Mesendoderm (in vitro differentiated cells): Measurements from ENCODE around the gene ZNF664.
A peak's percentile ranks its signal among the peaks of the same experiment; 100 is the strongest.

Experiments used
- DNase-seq: peaks from one replicate; pipeline ENCODE4 v3.0.0; 2013
- H2AK5ac ChIP-seq: 2 replicates; pipeline ENCODE4 v1.6.1; 2013; ENCODE audit warnings: low read length, inconsistent platforms
- H2BK120ac ChIP-seq: 2 replicates; pipeline ENCODE4 v1.6.1; 2013; ENCODE audit warnings: low read depth, mild to moderate bottlenecking, low read length, moderate library complexity, mixed read lengths
- H2BK15ac ChIP-seq: replicated peaks from 2 replicates; pipeline ENCODE4 v1.6.1; 2013; ENCODE audit warnings: low read depth, mild to moderate bottlenecking, moderate library complexity
- H2BK5ac ChIP-seq: 2 replicates; pipeline ENCODE4 v1.6.1; 2013; ENCODE audit warnings: low read length, inconsistent platforms
- H3K18ac ChIP-seq: 2 replicates; pipeline ENCODE4 v1.6.1; 2013; ENCODE audit warnings: mild to moderate bottlenecking, low read length, mixed read lengths
- H3K23ac ChIP-seq: one replicate; pipeline ENCODE4 v1.6.1; 2013; ENCODE audit warnings: low read length
- H3K27ac ChIP-seq: 2 replicates; pipeline ENCODE4 v1.5.1; 2013; ENCODE audit warnings: low read depth, mild to moderate bottlenecking, inconsistent platforms, low read length, moderate library complexity
- H3K27me3 ChIP-seq: 2 replicates; pipeline ENCODE4 v1.6.1; 2013; ENCODE audit warnings: low read length, control low read depth, mild to moderate bottlenecking, inconsistent platforms; ENCODE audit not compliant: insufficient read depth, poor library complexity
- H3K36me3 ChIP-seq: 2 replicates; pipeline ENCODE4 v1.6.1; 2013; ENCODE audit warnings: low read length, inconsistent platforms; ENCODE audit not compliant: control insufficient read depth, insufficient read depth
- H3K4ac ChIP-seq: one replicate; pipeline ENCODE4 v1.6.1; 2013; ENCODE audit warnings: low read depth, mild to moderate bottlenecking, low read length, moderate library complexity
- H3K4me1 ChIP-seq: 2 replicates; pipeline ENCODE4 v1.6.1; 2013; ENCODE audit warnings: low read depth, low read length, inconsistent platforms; ENCODE audit not compliant: control insufficient read depth
- H3K4me2 ChIP-seq: 2 replicates; pipeline ENCODE4 v1.6.1; 2013; ENCODE audit warnings: low read length
- H3K4me3 ChIP-seq: 2 replicates; pipeline ENCODE4 v1.5.1; 2013; ENCODE audit warnings: mild to moderate bottlenecking, low read length
- H3K56ac ChIP-seq: one replicate; pipeline ENCODE4 v1.6.1; 2013; ENCODE audit warnings: low read length
- H3K79me1 ChIP-seq: 2 replicates; pipeline ENCODE4 v1.6.1; 2013; ENCODE audit warnings: low read length, inconsistent platforms
- H3K79me2 ChIP-seq: 2 replicates; pipeline ENCODE4 v1.6.1; 2013; ENCODE audit warnings: mild to moderate bottlenecking, low read length; ENCODE audit not compliant: control insufficient read depth, insufficient read depth
- H3K9ac ChIP-seq: 2 replicates; pipeline ENCODE4 v1.6.1; 2013; ENCODE audit warnings: low read length, inconsistent platforms
- H4K5ac ChIP-seq: one replicate; pipeline ENCODE4 v1.6.1; 2013; ENCODE audit warnings: low read length
- H4K8ac ChIP-seq: one replicate; pipeline ENCODE4 v1.6.1; 2013; ENCODE audit warnings: low read depth, mild to moderate bottlenecking, control low read depth, low read length, moderate library complexity
- WGBS: extraction: QIAGEN DNeasy Blood & Tissue Kit; methylation state at CpG from one replicate; pipeline ENCODE4 v1.1.7; 2013; ENCODE audit warnings: low lambda C conversion rate, missing lambda C conversion rate; ENCODE audit not compliant: insufficient coverage; ENCODE audit errors: extremely low coverage; 5-methylcytosine and 5-hydroxymethylcytosine counted together

Gene ZNF664

GRCh38 chr12:124047045-124047566, 74.1 kb downstream of the ZNF664 start:
- no peaks in the 10 kb centered on the region for H3K79me1 ChIP-seq
- no peaks in the 10 kb centered on the region for H3K36me3 ChIP-seq
- no peak overlapping the region for H3K18ac ChIP-seq
- no peak overlapping the region for H2BK120ac ChIP-seq
- no peak overlapping the region for H3K23ac ChIP-seq
- no peak overlapping the region for H3K4me2 ChIP-seq
- H4K5ac ChIP-seq = no peak overlapping the region
- no CpG with 5 or more reads among the region's 3 CpGs for WGBS
- H3K4me3 ChIP-seq = no peak overlapping the region
- no peak overlapping the region for H2BK5ac ChIP-seq
- no peak for DNase-seq
- no peak overlapping the region for H4K8ac ChIP-seq
- H2AK5ac ChIP-seq = no peak overlapping the region
- H3K9ac ChIP-seq = no peak overlapping the region
- H3K27me3 ChIP-seq = no peaks in the 10 kb centered on the region
- no peak overlapping the region for H2BK15ac ChIP-seq
- H3K79me2 ChIP-seq = no peaks in the 10 kb centered on the region
- no peak overlapping the region for H3K56ac ChIP-seq
- no peak overlapping the region for H3K4ac ChIP-seq
- H3K4me1 ChIP-seq = no peaks in the 10 kb centered on the region
- H3K27ac ChIP-seq = no peak overlapping the region

DNA sequence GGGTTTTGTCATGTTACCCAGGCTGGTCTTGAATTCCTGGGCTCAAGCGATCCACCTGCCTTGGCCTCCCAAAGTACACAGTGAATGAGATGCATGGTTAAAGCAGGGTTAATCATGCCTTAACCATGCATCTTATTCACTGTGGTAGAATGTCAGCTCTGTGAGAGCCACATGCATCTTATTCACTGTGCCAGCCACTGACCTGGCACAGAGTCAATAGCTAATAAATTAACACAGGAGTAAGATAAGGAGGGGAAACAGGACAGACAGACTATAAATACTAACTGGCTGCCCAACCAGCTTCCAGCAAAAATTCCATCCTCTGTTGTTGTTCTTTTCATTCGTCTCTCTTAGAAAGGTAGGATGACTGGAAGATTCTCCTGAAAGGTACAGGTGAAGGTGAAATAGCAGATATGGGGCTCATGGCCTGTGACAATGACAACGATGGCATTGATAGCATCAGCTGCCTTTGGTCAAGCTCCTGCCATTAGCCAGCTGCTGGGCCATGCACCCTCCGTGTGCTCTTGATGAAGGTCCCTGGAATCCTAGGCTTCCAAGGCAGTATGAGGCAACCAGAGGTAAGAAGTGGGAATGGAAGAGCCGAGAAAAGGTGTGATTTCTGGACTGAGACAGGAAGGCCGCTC, 76.6 kb downstream of the ZNF664 start:
- DNase-seq = no peak
- H2AK5ac ChIP-seq = no peak overlapping the region
- H3K56ac ChIP-seq = no peak overlapping the region
- no peak overlapping the region for H3K4me3 ChIP-seq
- H4K8ac ChIP-seq = no peak overlapping the region
- H3K36me3 ChIP-seq = no peaks in the 10 kb centered on the region
- H3K4me1 ChIP-seq = no peaks in the 10 kb centered on the region
- H3K4me2 ChIP-seq = no peak overlapping the region
- H2BK120ac ChIP-seq = no peak overlapping the region
- no peak overlapping the region for H4K5ac ChIP-seq
- H3K79me2 ChIP-seq = no peaks in the 10 kb centered on the region
- no peak overlapping the region for H3K18ac ChIP-seq
- H2BK15ac ChIP-seq = no peak overlapping the region
- no peak overlapping the region for H3K27ac ChIP-seq
- no peak overlapping the region for H3K4ac ChIP-seq
- no peak overlapping the region for H3K23ac ChIP-seq
- H3K27me3 ChIP-seq = no peaks in the 10 kb centered on the region
- no CpG with 5 or more reads among the region's 6 CpGs for WGBS
- H3K79me1 ChIP-seq = no peaks in the 10 kb centered on the region
- no peak overlapping the region for H2BK5ac ChIP-seq
- H3K9ac ChIP-seq = no peak overlapping the region

DNA sequence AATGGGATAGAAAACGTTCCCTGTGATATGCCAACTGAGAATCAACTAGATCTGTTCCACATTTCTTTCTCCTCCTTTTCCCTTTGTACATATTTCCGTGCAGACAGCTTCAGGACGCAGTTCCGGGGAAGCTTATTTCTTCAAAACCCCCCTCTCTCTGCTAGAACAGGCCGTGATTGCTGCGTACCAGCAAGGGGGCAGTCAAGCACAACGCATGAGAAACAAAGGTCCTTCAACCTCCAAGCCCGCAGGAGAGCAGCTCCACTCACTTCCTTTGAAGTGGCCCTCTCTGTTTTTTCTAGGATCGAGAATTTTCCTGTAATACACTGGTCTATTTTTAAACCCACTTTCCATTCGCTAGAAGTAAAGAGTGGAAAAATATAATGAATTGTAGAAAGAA, 80.8 kb downstream of the ZNF664 start:
- H3K4ac ChIP-seq = no peak overlapping the region
- H3K4me3 ChIP-seq = no peak overlapping the region
- peak; percentile 87 for DNase-seq
- no CpG with 5 or more reads among the region's 10 CpGs for WGBS
- no peak overlapping the region for H3K23ac ChIP-seq
- no peak overlapping the region for H4K8ac ChIP-seq
- H3K4me1 ChIP-seq = no peaks in the 10 kb centered on the region
- no peak overlapping the region for H3K4me2 ChIP-seq
- no peak overlapping the region for H3K27ac ChIP-seq
- H2BK5ac ChIP-seq = no peak overlapping the region
- no peaks in the 10 kb centered on the region for H3K27me3 ChIP-seq
- peak overlapping the region; percentile 24 for H2BK120ac ChIP-seq
- H3K9ac ChIP-seq = no peak overlapping the region
- H2AK5ac ChIP-seq = no peak overlapping the region
- H3K36me3 ChIP-seq = no peaks in the 10 kb centered on the region
- no peak overlapping the region for H3K56ac ChIP-seq
- H4K5ac ChIP-seq = no peak overlapping the region
- H3K18ac ChIP-seq = peak overlapping the region; percentile 43
- no peaks in the 10 kb centered on the region for H3K79me1 ChIP-seq
- H3K79me2 ChIP-seq = no peaks in the 10 kb centered on the region
- no peak overlapping the region for H2BK15ac ChIP-seq

DNA sequence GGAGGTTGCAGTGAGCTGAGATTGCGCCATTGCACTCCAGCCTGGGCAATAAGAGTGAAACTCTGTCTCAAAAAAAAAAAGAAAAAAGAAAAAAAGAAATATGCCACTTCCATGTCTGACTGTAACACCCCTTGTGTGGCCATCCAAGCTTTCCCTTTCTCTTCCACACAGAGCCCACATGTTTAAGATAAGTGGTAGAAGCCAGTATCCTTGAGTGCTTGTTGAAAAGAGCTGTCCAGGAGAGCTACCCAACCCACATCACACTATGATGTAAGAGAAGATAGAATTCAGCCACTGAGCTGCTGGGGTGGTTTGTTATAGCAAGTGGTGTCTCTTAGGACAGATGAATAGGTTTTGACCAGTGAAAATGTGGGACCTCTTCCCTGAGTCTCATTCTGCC, 82.1 kb downstream of the ZNF664 start:
- Histone ChIP-seq H3K4me3 (no peak overlapping the region), H4K8ac (no peak overlapping the region), H3K36me3 (no peaks in the 10 kb centered on the region), H3K27me3 (no peaks in the 10 kb centered on the region), H3K23ac (no peak overlapping the region), H3K56ac (no peak overlapping the region), H2BK120ac (no peak overlapping the region), H4K5ac (no peak overlapping the region), H3K18ac (no peak overlapping the region), H3K9ac (no peak overlapping the region), H2BK15ac (no peak overlapping the region), H3K4ac (no peak overlapping the region), H3K79me1 (no peaks in the 10 kb centered on the region), H3K4me1 (no peaks in the 10 kb centered on the region), H2AK5ac (no peak overlapping the region), H3K27ac (no peak overlapping the region), H2BK5ac (no peak overlapping the region), H3K79me2 (no peaks in the 10 kb centered on the region), H3K4me2 (no peak overlapping the region)
- WGBS = no CpG with 5 or more reads among the region's 1 CpG
- no peak for DNase-seq

- Histone ChIP-seq H2BK15ac (no peak overlapping the region), H3K23ac (no peak overlapping the region), H3K4me3 (no peak overlapping the region), H2BK5ac (no peak overlapping the region), H2AK5ac (no peak overlapping the region), H3K27ac (no peak overlapping the region), H3K4me2 (no peak overlapping the region), H3K9ac (no peak overlapping the region), H3K18ac (no peak overlapping the region), H3K79me1 (no peaks in the 10 kb centered on the region), H3K27me3 (no peaks in the 10 kb centered on the region), H3K4me1 (no peaks in the 10 kb centered on the region), H4K8ac (no peak overlapping the region), H3K56ac (no peak overlapping the region), H4K5ac (no peak overlapping the region), H3K36me3 (no peaks in the 10 kb centered on the region), H3K4ac (no peak overlapping the region), H3K79me2 (no peaks in the 10 kb centered on the region), H2BK120ac (no peak overlapping the region)
- no peak for DNase-seq
- no CpG with 5 or more reads among the region's 2 CpGs for WGBS
Measured at GRCh38 chr12:124057691-124058090, 84.7 kb downstream of the ZNF664 start.

DNA sequence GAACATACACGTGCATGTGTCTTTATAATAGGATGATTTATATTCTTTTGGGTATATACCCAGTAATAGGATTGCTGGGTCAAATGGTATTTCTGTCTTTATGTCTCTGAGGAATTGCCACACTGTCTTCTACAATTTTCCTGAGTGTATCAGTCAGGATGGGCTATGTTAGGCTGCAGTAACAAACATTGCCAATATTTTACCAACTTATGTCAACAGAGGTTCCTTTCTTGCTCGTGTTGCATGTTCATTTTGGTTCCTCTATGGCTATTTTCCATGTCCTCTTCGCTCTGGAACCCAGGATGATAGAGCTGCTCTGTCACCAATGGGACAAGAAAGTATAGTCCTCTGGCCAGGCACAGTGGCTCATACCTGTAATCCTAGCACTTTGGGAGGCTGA, 86.7 kb downstream of the ZNF664 start:
- no peak overlapping the region for H3K4me2 ChIP-seq
- WGBS = no CpG with 5 or more reads among the region's 3 CpGs
- no peaks in the 10 kb centered on the region for H3K36me3 ChIP-seq
- H3K9ac ChIP-seq = no peak overlapping the region
- H2BK5ac ChIP-seq = no peak overlapping the region
- no peak overlapping the region for H2AK5ac ChIP-seq
- H2BK15ac ChIP-seq = no peak overlapping the region
- H3K4ac ChIP-seq = no peak overlapping the region
- no peak overlapping the region for H4K8ac ChIP-seq
- DNase-seq = no peak
- H3K27me3 ChIP-seq = no peaks in the 10 kb centered on the region
- no peaks in the 10 kb centered on the region for H3K79me1 ChIP-seq
- no peak overlapping the region for H3K4me3 ChIP-seq
- no peak overlapping the region for H2BK120ac ChIP-seq
- no peak overlapping the region for H4K5ac ChIP-seq
- H3K4me1 ChIP-seq = no peaks in the 10 kb centered on the region
- no peaks in the 10 kb centered on the region for H3K79me2 ChIP-seq
- H3K23ac ChIP-seq = no peak overlapping the region
- H3K18ac ChIP-seq = no peak overlapping the region
- no peak overlapping the region for H3K27ac ChIP-seq
- H3K56ac ChIP-seq = no peak overlapping the region
